CD8-positive, alpha-beta memory T cell (primary cell): ENCODE data around the gene SNAP23. TPM values are rescaled to one million over a fixed set of nuclear protein-coding genes. Genes with fewer than 3 reads are reported as not detected.

Experiments used
- polyA plus RNA-seq: library from polyadenylated mRNA; unstranded; fragments of 300-500 nt; fragmentation: Illumina TruSeq; gene quantifications from one replicate; pipeline ENCODE4 v1.2.3, GENCODE V29; 2021
- total RNA-seq, 2 experiments: library from RNA; stranded (reverse); gene quantifications; one replicate each; pipeline ENCODE4 v1.2.3, GENCODE V29; 2021

The SNAP23 gene
- total and polyA plus RNA-seq, 3 experiments from 2014 or later, result 48.1 to 59.5 (median 54.4) TPM

Other genes with a start within 250 kb of the SNAP23 start
- 10 to 100 TPM; 18.0 to 19.0 TPM for gene GANC, start 222.4 kb upstream of the SNAP23 start, total RNA-seq
- 12.2 TPM for gene GANC, start 222.4 kb upstream of the SNAP23 start, polyA plus RNA-seq
- 10 to 100 TPM; 44.6 to 47.2 TPM for gene TMEM87A, start 222.2 kb upstream of the SNAP23 start, total RNA-seq
- 66.3 TPM for gene TMEM87A, start 222.2 kb upstream of the SNAP23 start, polyA plus RNA-seq
- 1 to 10 TPM; 3.3 to 4.3 TPM for gene CAPN3, start 136.1 kb upstream of the SNAP23 start, total RNA-seq
- 1.1 TPM for gene CAPN3, start 136.1 kb upstream of the SNAP23 start, polyA plus RNA-seq
- 10 to 100 TPM; 48.5 to 50.0 TPM for gene ZNF106, start 4.5 kb upstream of the SNAP23 start, total RNA-seq
- 51.6 TPM for gene ZNF106, start 4.5 kb upstream of the SNAP23 start, polyA plus RNA-seq
- 10 to 100 TPM; 23.7 to 24.7 TPM for gene LRRC57, start 53.2 kb downstream of the SNAP23 start, total RNA-seq
- gene LRRC57, start 53.2 kb downstream of the SNAP23 start, polyA plus RNA-seq, result 6.8 TPM
- gene HAUS2, start 53.2 kb downstream of the SNAP23 start, total RNA-seq, result 10 to 100 TPM; 56.7 to 56.8 TPM
- 33.4 TPM for gene HAUS2, start 53.2 kb downstream of the SNAP23 start, polyA plus RNA-seq
- 1 to 10 TPM; 6.5 to 7.6 TPM for gene STARD9, start 80.0 kb downstream of the SNAP23 start, total RNA-seq
- 1.3 TPM for gene STARD9, start 80.0 kb downstream of the SNAP23 start, polyA plus RNA-seq
- 10 to 100 TPM; 24.7 to 24.8 TPM for gene CDAN1, start 241.5 kb downstream of the SNAP23 start, total RNA-seq
- 11.2 TPM for gene CDAN1, start 241.5 kb downstream of the SNAP23 start, polyA plus RNA-seq